Nucleus accumbens (tissue), 56 donors: ENCODE measurements around the gene ACLY.
A peak's percentile ranks its signal among the peaks of the same experiment; 100 is the strongest.

Source experiments
- DNase-seq, 56 donors: peaks; one replicate each; lab custom pipeline; 2025; lab: John Stamatoyannopoulos, UW

Gene ACLY

GRCh38 chr17:41918314-41919164 lies at the start of gene ACLY:
Gene ACLY (minus strand): TSS chr17:41918951. CDS start chr17:41913873, 5,078 bp downstream.
- peak; percentile 71 to 99 (median 94) for DNase-seq

GRCh38 chr17:41967921-41968578 lies 49.3 kb upstream of the ACLY start:
- DNase-seq: peak in 6 of 56 donors; percentile 21 to 63 (median 52)

- peak; percentile 22 to 98 (median 92) for DNase-seq
Measured at GRCh38 chr17:41967141-41967920, 48.6 kb upstream of the ACLY start.

- DNase-seq: peak in 55 of 56 donors; percentile 14 to 96 (median 88)
Measured at GRCh38 chr17:41966463-41967140, 47.9 kb upstream of the ACLY start, which contains the start of gene CNP. Gene CNP (plus strand): TSS chr17:41966795. CDS start chr17:41966885, 90 bp downstream.

GRCh38 chr17:41965694-41966462 lies 47.1 kb upstream of the ACLY start:
- peak in 23 of 56 donors; percentile 22 to 64 (median 51) for DNase-seq

GRCh38 chr17:41962768-41963434 lies 44.1 kb upstream of the ACLY start:
- peak in 54 of 56 donors; percentile 19 to 89 (median 70) for DNase-seq

- no peak for DNase-seq
Measured at GRCh38 chr17:41962111-41962510, 43.4 kb upstream of the ACLY start.

- DNase-seq: peak in 12 of 56 donors; percentile 10 to 42 (median 19)
Measured at GRCh38 chr17:41959336-41960095, 40.8 kb upstream of the ACLY start.

- DNase-seq: no peak
Measured at GRCh38 chr17:41959030-41959335, 40.2 kb upstream of the ACLY start.

GRCh38 chr17:41957869-41958439 lies 39.2 kb upstream of the ACLY start:
- DNase-seq: no peak

- DNase-seq: no peak
Measured at GRCh38 chr17:41957031-41957868, 38.5 kb upstream of the ACLY start.

GRCh38 chr17:41956522-41956921 lies 37.8 kb upstream of the ACLY start:
- DNase-seq: no peak

GRCh38 chr17:41948762-41949460 lies 30.2 kb upstream of the ACLY start:
- DNase-seq: no peak

- DNase-seq: no peak
Measured at GRCh38 chr17:41944943-41945342, 26.2 kb upstream of the ACLY start.

- no peak for DNase-seq
Measured at GRCh38 chr17:41943492-41943891, 24.7 kb upstream of the ACLY start.

GRCh38 chr17:41942626-41943373 lies 24.0 kb upstream of the ACLY start:
- DNase-seq: no peak
